Transverse colon (tissue), 4 donors: ENCODE measurements around the gene FARSB. TPM values are rescaled to one million over a fixed set of nuclear protein-coding genes. Genes with fewer than 3 reads are reported as not detected.
A peak's percentile ranks its signal among the peaks of the same experiment; 100 is the strongest.
"Not testable (repeated sequence)": the region's sequence is repeated elsewhere in the genome, so short reads cannot be mapped to it uniquely, and the experiment has no call there.

Experiments
- DNase-seq: peaks from one replicate; pipeline ENCODE4 v3.0.0-alpha.2; 2019
- H3K27ac ChIP-seq, 4 donors: fragments of 200-600 bp; sonication (generic); 2 replicates each; pipeline ENCODE4 v1.5.1; 2016 to 2018; ENCODE audit warnings: inconsistent platforms in 4 of 4
- H3K27me3 ChIP-seq: fragments of 200-600 bp; sonication (generic); 2 replicates; pipeline ENCODE4 v1.5.1; 2017; ENCODE audit warnings: inconsistent platforms
- H3K36me3 ChIP-seq, 4 donors: fragments of 200-600 bp; sonication (generic); 2 replicates each; pipeline ENCODE4 v1.5.1; 2017 to 2019; ENCODE audit warnings: inconsistent platforms in 4 of 4
- H3K4me1 ChIP-seq, 4 donors: fragments of 200-600 bp; sonication (generic); 2 replicates each; pipeline ENCODE4 v1.5.1; 2017 to 2020; ENCODE audit warnings: inconsistent platforms in 4 of 4
- H3K4me3 ChIP-seq, 4 donors: fragments of 200-600 bp; sonication (generic); 1 replicate in 1 of 4; 2 replicates in 3 of 4; pipeline versions ENCODE4 v1.5.1 to v1.6.1; 2017 to 2019; ENCODE audit warnings: inconsistent platforms in 4 of 4
- H3K9me3 ChIP-seq, 2 donors: fragments of 200-600 bp; sonication (generic); 2 replicates each; pipeline ENCODE4 v1.5.1; 2017 to 2019; ENCODE audit warnings: inconsistent platforms in 2 of 2
- CTCF ChIP-seq, 5 experiments: fragments of 200-600 bp in 3 of 5; fragments of 450-650 bp in 2 of 5; sonication (generic) in 3 of 5; IDR thresholded peaks; 1 replicate in 2 of 5; 2 replicates in 3 of 5; pipeline ENCODE4 v1.5.1; 2016 to 2017; ENCODE audit warnings: antibody characterized with exemption in 5 of 5, inconsistent platforms in 3 of 5, mild to moderate bottlenecking in 2 of 5, moderate library complexity in 1 of 5
- EP300 ChIP-seq: sonication (generic); formaldehyde crosslinking; IDR thresholded peaks from one replicate; pipeline ENCODE4 v1.6.1; 2017; ENCODE audit warnings: antibody characterized with exemption, low read depth
- POLR2A ChIP-seq: fragments of 450-650 bp; IDR thresholded peaks from one replicate; pipeline ENCODE4 v1.6.1; 2016; ENCODE audit warnings: antibody characterized with exemption, mild to moderate bottlenecking, moderate library complexity
- POLR2AphosphoS5 ChIP-seq, 3 donors: sonication (generic); formaldehyde crosslinking; IDR thresholded peaks; one replicate each; pipeline ENCODE4 v1.6.1; 2016; ENCODE audit warnings: antibody characterized with exemption in 3 of 3
- WGBS, 2 donors: methylation state at CpG; one replicate each; pipeline ENCODE4 v1.1.5; 2018; ENCODE audit warnings: low coverage in 1 of 2; 5-methylcytosine and 5-hydroxymethylcytosine counted together
- in situ Hi-C, 4 donors: fragments of 200-750 bp; cut with MboI; loops; one replicate each; pipeline versions ENCODE4 v1.15.0 to v1.15.1; 2017; ENCODE audit warnings: low sequenced_read_pairs in 3 of 4, low pct_ligation_motif_present in 1 of 4, low pct_unique_long_range_greater_than_20kb in 1 of 4
- intact Hi-C: fragments of 100-400 bp; cut with DNase I; formaldehyde crosslinking; loops from one replicate; pipeline ENCODE4 v1.15.1; 2023; ENCODE audit warnings: low total_unique reads
- total RNA-seq, 4 donors: library from RNA; depleted of rRNA; stranded (reverse); fragments of >200 nt; gene quantifications; one replicate each; pipeline ENCODE4 v1.1.0, GENCODE V29; 2016

The FARSB gene
- total RNA-seq, 4 donors from 2014 or later: 7.2 to 18.6 (median 9.5) TPM

DNA sequence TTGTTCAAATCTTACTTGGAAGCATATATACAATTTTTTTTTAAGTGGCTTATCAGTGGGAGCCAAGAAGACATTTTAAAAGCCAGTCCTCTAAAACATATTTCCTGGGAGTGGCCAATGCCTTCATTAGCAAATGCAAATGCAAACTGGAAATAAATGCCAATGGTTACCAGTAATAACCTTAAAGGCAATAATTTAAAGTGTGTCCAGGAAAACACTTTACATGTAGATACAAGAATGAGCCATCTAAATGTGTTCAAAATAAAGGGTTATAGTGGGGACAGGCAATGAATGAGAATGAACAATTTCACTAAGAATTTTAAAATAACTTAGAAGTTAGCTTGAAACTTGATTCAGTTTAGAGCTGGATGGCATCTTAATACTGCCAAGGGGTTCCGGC is 64.2 kb downstream of the FARSB start:
- Histone ChIP-seq H3K27ac (no peak overlapping the region), H3K9me3 (no peaks in the 10 kb centered on the region), H3K4me3 (no peak overlapping the region), H3K36me3 (no peaks in the 10 kb centered on the region), H3K4me1 (peaks cover 3 to 25% (median 11%) of the 10 kb centered on the region in 4 donors), H3K27me3 (no peaks in the 10 kb centered on the region)
- in situ Hi-C loops: no loop called here
- intact Hi-C loops: no loop called here
- no peak for DNase-seq
- TF ChIP-seq POLR2AphosphoS5 (IDR thresholded peaks at IDR 0.05) (no peak), EP300 (no peak), POLR2A (no peak), CTCF (IDR thresholded peaks at IDR 0.05) (no peak)
- WGBS, 2 donors: 80 to 100% methylated on average over 1 of the region's 1 CpG

DNA sequence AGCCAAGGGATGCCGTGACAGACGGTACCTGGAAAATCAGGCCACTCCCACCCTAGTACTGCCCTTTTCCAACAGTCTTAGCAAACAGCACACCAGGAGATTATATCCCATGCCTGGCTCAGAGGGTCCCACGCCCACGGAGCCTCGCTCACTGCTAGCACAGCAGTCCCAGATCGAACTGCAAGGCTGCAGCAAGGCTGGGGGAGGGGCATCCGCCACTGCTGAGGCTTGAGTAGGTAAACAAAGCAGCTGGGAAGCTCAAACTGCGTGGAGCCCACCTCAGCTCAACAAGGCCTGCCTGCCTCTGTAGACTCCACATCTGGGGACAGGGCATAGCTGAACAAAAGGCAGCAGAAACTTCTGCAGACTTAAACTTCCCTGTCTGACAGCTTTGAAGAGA is 71.3 kb downstream of the FARSB start:
- H3K4me3 ChIP-seq, H3K36me3 ChIP-seq, DNase-seq, H3K27me3 ChIP-seq, H3K9me3 ChIP-seq, in situ Hi-C loops, H3K27ac ChIP-seq, H3K4me1 ChIP-seq, intact Hi-C loops: not testable (repeated sequence)
- WGBS, 2 donors: 96% methylated on average over 8 of the region's 8 CpGs; no CpG with 5 or more reads in 1 of the 2 donors

DNA sequence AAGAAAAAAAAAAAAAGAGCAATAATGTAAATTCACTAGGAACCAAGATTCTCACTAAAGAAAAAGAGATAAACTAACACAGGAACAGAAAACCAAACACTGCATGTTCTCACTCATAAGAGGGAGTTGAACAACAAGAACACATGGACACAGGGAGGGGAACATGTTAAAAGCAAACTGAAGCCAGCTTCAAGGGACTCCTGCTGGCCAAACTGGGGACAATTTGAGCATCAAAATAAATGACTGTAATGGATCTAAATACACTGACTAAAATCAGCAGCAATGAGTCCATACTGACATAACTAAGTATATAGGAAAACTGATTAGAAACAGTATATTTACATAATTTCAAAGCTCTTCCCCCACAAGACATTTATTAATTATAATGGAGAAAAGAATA is 73.0 kb downstream of the FARSB start:
- in situ Hi-C loops (no loop called here), intact Hi-C loops (no loop called here)
- DNase-seq: no peak
- no peaks in the 10 kb centered on the region for H3K9me3 ChIP-seq
- no peak overlapping the region for H3K27ac ChIP-seq
- H3K36me3 ChIP-seq: no peaks in the 10 kb centered on the region
- H3K4me3 ChIP-seq: no peak overlapping the region
- TF ChIP-seq POLR2AphosphoS5 (IDR thresholded peaks at IDR 0.05) (no peak), CTCF (IDR thresholded peaks at IDR 0.05) (peak in 1 of 5 experiments; percentile 8), POLR2A (no peak), EP300 (no peak)
- no peaks in the 10 kb centered on the region for H3K4me1 ChIP-seq
- H3K27me3 ChIP-seq: no peaks in the 10 kb centered on the region

DNA sequence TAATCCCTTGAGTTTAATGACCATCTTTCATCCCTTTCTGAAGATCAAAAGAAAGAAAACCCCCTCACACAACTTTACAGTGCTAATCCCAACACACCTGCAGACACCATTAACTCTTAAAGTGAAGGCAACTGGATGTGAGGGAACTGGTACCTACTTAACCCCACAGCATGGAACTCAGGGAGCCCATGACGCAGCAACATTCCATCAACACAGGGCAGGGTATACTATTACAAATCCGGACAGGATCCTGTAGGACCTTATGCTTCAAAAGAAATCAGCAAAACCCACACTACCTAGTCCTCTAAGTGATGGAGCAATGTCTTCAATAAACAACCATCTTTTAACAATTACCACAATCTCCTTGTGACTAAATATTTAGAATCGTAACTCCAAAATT is 78.6 kb downstream of the FARSB start:
- Histone ChIP-seq H3K27ac (peak overlapping the region in 1 of 4 donors; percentile 62), H3K4me3 (no peak overlapping the region), H3K27me3 (no peaks in the 10 kb centered on the region), H3K4me1 (peaks cover 0 to 25% (median 7%) of the 10 kb centered on the region in 4 donors), H3K9me3 (no peaks in the 10 kb centered on the region), H3K36me3 (no peaks in the 10 kb centered on the region)
- in situ Hi-C loops (no loop called here), intact Hi-C loops (no loop called here)
- DNase-seq: no peak
- WGBS, 2 donors: 75 to 100% methylated on average over 1 to 3 of the region's 3 CpGs
- no peak for TF ChIP-seq POLR2AphosphoS5 (IDR thresholded peaks at IDR 0.05)
- no peak for TF ChIP-seq EP300
- TF ChIP-seq POLR2A: no peak
- no peak for TF ChIP-seq CTCF (IDR thresholded peaks at IDR 0.05)
